ENCODE results near the gene CXCL6.

The CXCL6 gene

GRCh38 chr4:73869130-73870055 lies 32.9 kb downstream of the CXCL6 start, which contains the start of gene CXCL1:
TSS of gene CXCL1 (plus strand) at chr4:73869393. CDS start at chr4:73869471, 78 bp downstream.
- DNase-seq, result peak in 1 of 2 experiments; percentile 52

GRCh38 chr4:73870260-73870659 lies 33.8 kb downstream of the CXCL6 start:
- DNase-seq, result no peak

- DNase-seq, result no peak
These were observed 34.3 kb downstream of the CXCL6 start for GRCh38 chr4:73870768-73871167.

GRCh38 chr4:73871511-73872310 lies 35.2 kb downstream of the CXCL6 start:
- DNase-seq, result no peak

GRCh38 chr4:73872316-73873108 lies 36.0 kb downstream of the CXCL6 start:
- DNase-seq, result no peak

- no peak for DNase-seq
These were observed 37.9 kb downstream of the CXCL6 start for GRCh38 chr4:73874386-73874785.

GRCh38 chr4:73875401-73875800 lies 38.9 kb downstream of the CXCL6 start:
- no peak for DNase-seq

GRCh38 chr4:73883306-73883705 lies 46.8 kb downstream of the CXCL6 start:
- DNase-seq, result no peak

GRCh38 chr4:73885574-73886267 lies 49.2 kb downstream of the CXCL6 start:
- DNase-seq, result no peak

Data from NCI-H526 (cell line).